H1 (cell line): ENCODE results near the gene NR2F6. TPM values are rescaled to one million over a fixed set of nuclear protein-coding genes. Genes with fewer than 3 reads are reported as not detected.

Experiments used
- EZH2 ChIP-seq: fragments of 200-600 bp; sonication (generic); IDR thresholded peaks from 2 replicates; pipeline ENCODE4 v1.7.1; 2012; ENCODE audit warnings: low read depth, mild to moderate bottlenecking, moderate library complexity, low read length, inconsistent platforms; ENCODE audit not compliant: severe bottlenecking
- GTF2F1 ChIP-seq: IDR thresholded peaks from 2 replicates; pipeline ENCODE4 v1.6.1; 2012; ENCODE audit warnings: low read depth, low read length, improper control_type of control experiment, borderline replicate concordance
- RFX5 ChIP-seq: IDR thresholded peaks from 2 replicates; pipeline ENCODE4 v1.6.1; 2011; ENCODE audit warnings: low read depth, low read length, improper control_type of control experiment, borderline replicate concordance
- polyA plus RNA-seq, 7 experiments: library from polyadenylated mRNA; depleted of rRNA in 3 of 7; stranded (reverse) in 5 of 7; unstranded in 2 of 7; fragments of >200 nt in 5 of 7; fragments of 200-250 nt in 2 of 7; gene quantifications; 1 replicate in 5 of 7; 2 replicates in 1 of 7; 4 replicates in 1 of 7; pipeline versions ENCODE4 v1.2.1 to v1.2.3, GENCODE V29; 2011 to 2013; ENCODE audit warnings: missing spikeins in 2 of 7, mixed read lengths in 2 of 7
- total RNA-seq: library from RNA; stranded (reverse); fragmentation: NEBNext Ultra II Directional; extraction: Animal tissue kit (Norgen Biotek cat#: 25700); gene quantifications from 2 replicates; pipeline ENCODE4 v1.2.1, GENCODE V29; 2021
- TF ChIP-seq, protein P1 (sequence below): IDR thresholded peaks from 2 replicates; pipeline ENCODE4 v1.6.1; 2011; ENCODE audit warnings: low read length, improper control_type of control experiment

The NR2F6 gene
- total and polyA plus RNA-seq, 2 of the 8 experiments (the other 6 are each of a cell fraction or from before 2014, with no cell fraction given): 99.7 to 114 TPM

DNA sequence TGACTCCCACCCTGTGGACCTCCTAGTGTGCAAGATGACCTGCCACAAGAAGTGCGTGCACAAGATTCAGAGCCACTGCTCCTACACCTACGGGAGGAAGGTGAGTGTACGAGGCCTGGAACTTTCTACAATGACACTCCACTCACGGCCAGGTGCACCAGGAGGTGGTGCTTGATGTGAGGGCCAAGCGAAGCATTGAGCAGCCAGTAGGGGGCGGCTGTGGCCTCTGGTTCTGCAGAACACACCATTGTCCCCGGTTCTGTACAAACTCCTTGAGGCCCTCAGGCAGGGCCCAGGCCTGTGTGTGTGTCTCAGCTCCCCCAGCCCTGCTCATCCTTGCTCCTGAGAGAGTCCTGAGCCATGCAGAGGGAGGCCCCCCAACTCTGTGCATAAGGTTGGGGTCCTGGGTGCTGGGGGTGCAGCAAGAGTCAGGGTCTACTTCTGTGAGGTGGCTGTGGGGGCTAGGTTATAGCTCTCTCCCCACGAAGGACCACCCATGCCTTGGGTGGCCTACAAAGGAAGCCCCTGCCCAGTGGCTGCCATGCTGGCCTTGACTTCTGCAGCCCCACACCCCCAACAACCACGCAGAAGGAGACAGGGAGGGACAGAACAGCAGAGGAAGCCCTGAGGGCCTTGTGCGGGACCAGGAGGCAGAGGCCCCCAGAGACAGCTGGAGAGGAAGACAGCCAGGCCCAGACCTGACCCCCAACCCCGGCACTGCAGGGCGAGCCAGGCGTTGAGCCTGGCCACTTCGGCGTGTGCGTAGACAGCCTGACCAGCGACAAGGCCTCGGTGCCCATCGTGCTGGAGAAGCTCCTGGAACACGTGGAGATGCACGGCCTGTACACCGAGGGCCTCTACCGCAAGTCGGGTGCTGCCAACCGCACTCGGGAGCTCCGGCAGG, 40.2 kb downstream of the NR2F6 start (continued):
- no peak for TF ChIP-seq EZH2
- no peak for TF ChIP-seq GTF2F1
- no peak for TF ChIP-seq RFX5
- TF ChIP-seq, protein P1, sequence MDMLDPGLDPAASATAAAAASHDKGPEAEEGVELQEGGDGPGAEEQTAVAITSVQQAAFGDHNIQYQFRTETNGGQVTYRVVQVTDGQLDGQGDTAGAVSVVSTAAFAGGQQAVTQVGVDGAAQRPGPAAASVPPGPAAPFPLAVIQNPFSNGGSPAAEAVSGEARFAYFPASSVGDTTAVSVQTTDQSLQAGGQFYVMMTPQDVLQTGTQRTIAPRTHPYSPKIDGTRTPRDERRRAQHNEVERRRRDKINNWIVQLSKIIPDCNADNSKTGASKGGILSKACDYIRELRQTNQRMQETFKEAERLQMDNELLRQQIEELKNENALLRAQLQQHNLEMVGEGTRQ: no peak
- TF ChIP-seq, all 59 proteins: peak for 4
